GM12873 (cell line): ENCODE data around the gene ADGRL3.

ENCODE experiments used
- CTCF ChIP-seq: IDR thresholded peaks from 2 replicates; pipeline ENCODE4 v1.5.1; 2012; ENCODE audit warnings: low read depth, mild to moderate bottlenecking, moderate library complexity, low read length, control low read depth; ENCODE audit not compliant: insufficient read depth; ENCODE audit errors: missing control alignments

Gene ADGRL3

GRCh38 chr4:61198686-61199085 lies 1.4 kb upstream of the ADGRL3 start:
- TF ChIP-seq CTCF, result no peak

- TF ChIP-seq CTCF, result no peak
Measured at GRCh38 chr4:61199873-61200186, 296 bp upstream of the ADGRL3 start.

- no peak for TF ChIP-seq CTCF
Measured at GRCh38 chr4:61200916-61201526, 895 bp downstream of the ADGRL3 start.

- no peak for TF ChIP-seq CTCF
Measured at GRCh38 chr4:61201561-61201960, 1.4 kb downstream of the ADGRL3 start.

- no peak for TF ChIP-seq CTCF
Measured at GRCh38 chr4:61201961-61202637, 2.0 kb downstream of the ADGRL3 start.

GRCh38 chr4:61202638-61203435 lies 2.7 kb downstream of the ADGRL3 start:
- no peak for TF ChIP-seq CTCF

- TF ChIP-seq CTCF, result no peak
Measured at GRCh38 chr4:61203436-61203790, 3.3 kb downstream of the ADGRL3 start.
